ENCODE measurements around the gene ACTR1B. TPM values are rescaled to one million over a fixed set of nuclear protein-coding genes. Genes with fewer than 3 reads are reported as not detected.
"Not testable (repeated sequence)": the region's sequence is repeated elsewhere in the genome, so short reads cannot be mapped to it uniquely, and the experiment has no call there.

ACTR1B gene
- total RNA-seq = 100 to 1,000 TPM in 1 of 2 experiments, 10 to 100 TPM in 1; 92.0 to 124 TPM

GRCh38 chr2:97663962-97664635 lies at the start of gene ACTR1B:
Gene ACTR1B, minus strand, starts transcription at chr2:97664044. Its CDS starts 154 bp downstream, at chr2:97663890.
- Mint-ChIP-seq H3K4me1 (peaks cover 36% of the 10 kb centered on the region), H3K27ac (peak within 1 kb of the TSS; percentile 95), H3K9me3 (ENCODE audit: low read depth) (no peaks in the 10 kb centered on the region), H3K36me3 (ENCODE audit: low read depth) (peaks cover 23% of the 10 kb centered on the region), H3K27me3 (no peaks in the 10 kb centered on the region), H3K4me3 (peak within 1 kb of the TSS; percentile 88)
- CTCF ChIA-PET = interaction anchor here (0.6 to 8.2 kb wide), 14 partner anchors 9 to 84 kb away, joined by 3 to 95 read pairs (median 5); partner anchors contain the start of genes COX5B and ZAP70
- ATAC-seq (peak; percentile 77), DNase-seq (peak; percentile 99)
- POLR2A ChIA-PET = interaction anchor here (0.6 to 2.4 kb wide), 9 partner anchors 9 to 73 kb away, joined by 3 to 27 read pairs (median 5); partner anchors contain the start of gene COX5B
- intact Hi-C loops (cut with DNase I, micrococcal nuclease) = loop anchor here (1.0 to 10.0 kb wide), 17 partner anchors 9 to 1517 kb away; partner anchors contain the start of genes ZAP70 (in 2 of the 2), ANKRD36 (in 1 of the 2), ARID5A (in 1 of the 2) and CIAO1 (in 1 of the 2)

DNA sequence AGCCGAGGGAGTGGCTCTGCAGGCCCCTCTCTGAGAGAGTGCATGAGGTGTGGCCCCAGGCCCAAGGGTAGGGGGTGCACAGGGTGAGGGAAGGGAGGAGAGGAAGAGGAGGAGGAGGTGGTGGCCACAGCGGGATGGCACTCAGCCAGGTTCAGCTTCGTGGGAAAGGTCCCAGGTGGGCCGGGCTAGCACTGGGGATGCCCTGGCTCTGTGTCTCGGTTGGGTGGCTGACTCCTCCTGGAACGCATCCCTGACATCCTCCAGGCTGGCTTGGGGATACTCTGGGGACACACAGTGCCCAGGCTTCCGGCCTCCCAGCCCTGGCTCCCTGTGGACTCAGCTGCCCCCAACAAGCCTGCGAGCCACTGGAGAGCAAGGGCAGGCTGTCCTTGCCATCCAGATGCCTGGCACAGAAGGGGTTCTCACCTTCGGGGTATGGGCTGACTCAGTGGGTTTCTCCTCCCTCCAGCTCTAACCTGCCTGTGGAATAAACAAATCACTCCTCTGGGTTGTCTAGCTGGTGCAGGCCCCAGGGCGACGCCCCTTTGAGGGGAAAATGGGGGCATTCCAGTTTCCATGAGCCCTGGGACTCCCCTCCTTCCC lies 49.0 kb upstream of the ACTR1B start:
- Mint-ChIP-seq H3K36me3 (ENCODE audit: low read depth) (peaks cover 34% of the 10 kb centered on the region), H3K27ac (peak overlapping the region; percentile 99), H3K4me1 (peaks cover 62% of the 10 kb centered on the region), H3K9me3 (ENCODE audit: low read depth) (no peaks in the 10 kb centered on the region), H3K27me3 (no peaks in the 10 kb centered on the region), H3K4me3 (peak overlapping the region; percentile 93)
- DNase-seq (peak; percentile 71), ATAC-seq (peak; percentile 38)
- intact Hi-C loops (cut with DNase I, micrococcal nuclease) = loop anchor here (1.0 to 10.0 kb wide), 6 partner anchors 48 to 1622 kb away; partner anchors contain the start of genes ACTR1B (in 2 of the 2), EIF5B (in 1 of the 2), TMEM131 (in 1 of the 2) and TXNDC9 (in 1 of the 2)
- POLR2A ChIA-PET = interaction anchor here (1.2 to 1.4 kb wide), 4 partner anchors 13 to 67 kb away, joined by 3 to 6 read pairs (median 4); partner anchors contain the start of gene COX5B
- CTCF ChIA-PET = interaction anchor here (0.6 to 9.7 kb wide), 13 partner anchors 13 to 844 kb away, joined by 3 to 162 read pairs (median 5); partner anchors contain the start of genes ACTR1B and ANKRD36B

GRCh38 chr2:97712175-97712574 lies 48.3 kb upstream of the ACTR1B start:
- not testable (repeated sequence) for DNase-seq; ATAC-seq; H3K27me3 Mint-ChIP-seq; H3K9me3 Mint-ChIP-seq (ENCODE audit: low read depth)
- CTCF ChIA-PET = interaction anchor here (0.6 to 9.7 kb wide), 11 partner anchors 13 to 845 kb away, joined by 3 to 162 read pairs (median 11); partner anchors contain the start of genes ACTR1B and ANKRD36B
- intact Hi-C loops (cut with DNase I, micrococcal nuclease) = loop anchor here (5.0 to 10.0 kb wide), 4 partner anchors 50 to 1623 kb away; partner anchors contain the start of genes ACTR1B (in 1 of the 2), EIF5B (in 1 of the 2), TMEM131 (in 1 of the 2) and TXNDC9 (in 1 of the 2)
- Mint-ChIP-seq H3K4me3 (peak overlapping the region; percentile 93), H3K4me1 (peaks cover 57% of the 10 kb centered on the region), H3K36me3 (ENCODE audit: low read depth) (peaks cover 34% of the 10 kb centered on the region), H3K27ac (peak overlapping the region; percentile 78)
- POLR2A ChIA-PET = interaction anchor here (1.2 kb wide), 2 partner anchors 29 to 41 kb away, joined by 3 read pairs; no protein-coding TSS in a partner anchor

DNA sequence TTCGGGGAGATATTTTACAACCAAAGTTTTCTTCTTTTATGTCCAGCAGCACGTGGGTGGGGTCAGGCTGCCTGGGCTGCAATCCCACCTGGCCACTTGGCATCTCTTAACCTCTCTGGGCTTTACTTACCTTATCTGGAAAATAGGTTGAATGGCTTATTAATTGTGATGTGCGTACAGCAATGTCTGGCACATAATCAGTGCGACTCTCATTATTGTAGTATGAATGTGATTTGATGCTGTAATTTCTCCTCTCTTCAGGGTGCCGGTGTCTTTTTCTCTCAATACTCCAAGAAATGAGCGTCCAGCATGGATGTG lies 47.5 kb upstream of the ACTR1B start:
- CTCF ChIA-PET = interaction anchor here (0.6 to 9.7 kb wide), 7 partner anchors 12 to 292 kb away, joined by 3 to 162 read pairs (median 17); partner anchors contain the start of gene ANKRD36B
- H3K9me3 Mint-ChIP-seq (ENCODE audit: low read depth) = no peaks in the 10 kb centered on the region
- H3K4me1 Mint-ChIP-seq = peaks cover 50% of the 10 kb centered on the region
- POLR2A ChIA-PET = no interaction called here
- peaks cover 27% of the 10 kb centered on the region for H3K36me3 Mint-ChIP-seq (ENCODE audit: low read depth)
- H3K27ac Mint-ChIP-seq = peak overlapping the region; percentile 78
- H3K27me3 Mint-ChIP-seq = no peaks in the 10 kb centered on the region
- ATAC-seq = no peak
- intact Hi-C loops (cut with DNase I, micrococcal nuclease) = loop anchor here (2.0 to 10.0 kb wide), 5 partner anchors 49 to 1623 kb away; partner anchors contain the start of genes ACTR1B (in 1 of the 2), EIF5B (in 1 of the 2), TMEM131 (in 1 of the 2) and TXNDC9 (in 1 of the 2)
- no peak overlapping the region for H3K4me3 Mint-ChIP-seq
- no peak for DNase-seq

DNA sequence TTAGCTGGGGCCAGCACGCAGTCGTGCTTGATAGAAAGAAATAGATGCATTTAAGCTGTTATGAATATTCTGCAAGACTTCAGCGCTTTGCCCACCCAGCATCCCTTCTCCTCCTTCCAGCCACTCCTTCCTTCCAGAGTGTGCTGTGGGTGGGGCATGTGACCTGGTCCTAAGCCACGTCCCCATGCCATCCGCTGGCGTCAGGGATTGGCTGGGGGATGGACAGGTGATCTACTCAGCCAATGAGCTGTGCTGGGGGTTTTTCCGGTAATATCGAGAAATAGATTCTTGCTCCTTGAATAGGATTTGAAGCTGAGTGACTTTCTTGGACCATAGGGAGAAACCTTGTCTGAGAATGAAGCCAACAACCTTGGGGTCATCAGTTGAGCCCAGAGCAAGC lies 44.8 kb upstream of the ACTR1B start:
- ATAC-seq (no peak), DNase-seq (no peak)
- Mint-ChIP-seq H3K36me3 (ENCODE audit: low read depth) (peaks cover 5% of the 10 kb centered on the region), H3K9me3 (ENCODE audit: low read depth) (no peaks in the 10 kb centered on the region), H3K4me3 (no peak overlapping the region), H3K4me1 (peaks cover 35% of the 10 kb centered on the region), H3K27ac (no peak overlapping the region), H3K27me3 (no peaks in the 10 kb centered on the region)
- intact Hi-C loops (cut with DNase I, micrococcal nuclease) = no loop called here
- POLR2A ChIA-PET = interaction anchor here (1.1 kb wide), 1 partner anchor 46 kb away, joined by 3 read pairs; no protein-coding TSS in a partner anchor
- CTCF ChIA-PET = interaction anchor here (0.9 to 9.7 kb wide), 13 partner anchors 9 to 118 kb away, joined by 3 to 162 read pairs (median 9); partner anchors contain the start of genes ACTR1B, ANKRD36B and COX5B

- Mint-ChIP-seq H3K27me3 (no peaks in the 10 kb centered on the region), H3K4me3 (no peak overlapping the region), H3K9me3 (ENCODE audit: low read depth) (no peaks in the 10 kb centered on the region), H3K36me3 (ENCODE audit: low read depth) (peaks cover 2% of the 10 kb centered on the region), H3K27ac (no peak overlapping the region), H3K4me1 (peaks cover 30% of the 10 kb centered on the region)
- ChIA-PET CTCF (interaction anchor here (0.9 to 9.7 kb wide), 9 partner anchors 9 to 118 kb away, joined by 3 to 162 read pairs (median 17); partner anchors contain the start of genes ACTR1B and ANKRD36B), POLR2A (interaction anchor here (1.1 kb wide), 1 partner anchor 46 kb away, joined by 3 read pairs; no protein-coding TSS in a partner anchor)
- ATAC-seq (no peak), DNase-seq (no peak)
- intact Hi-C loops (cut with DNase I, micrococcal nuclease) = no loop called here
Observed at GRCh38 chr2:97708048-97708380, 44.2 kb upstream of the ACTR1B start.

DNA sequence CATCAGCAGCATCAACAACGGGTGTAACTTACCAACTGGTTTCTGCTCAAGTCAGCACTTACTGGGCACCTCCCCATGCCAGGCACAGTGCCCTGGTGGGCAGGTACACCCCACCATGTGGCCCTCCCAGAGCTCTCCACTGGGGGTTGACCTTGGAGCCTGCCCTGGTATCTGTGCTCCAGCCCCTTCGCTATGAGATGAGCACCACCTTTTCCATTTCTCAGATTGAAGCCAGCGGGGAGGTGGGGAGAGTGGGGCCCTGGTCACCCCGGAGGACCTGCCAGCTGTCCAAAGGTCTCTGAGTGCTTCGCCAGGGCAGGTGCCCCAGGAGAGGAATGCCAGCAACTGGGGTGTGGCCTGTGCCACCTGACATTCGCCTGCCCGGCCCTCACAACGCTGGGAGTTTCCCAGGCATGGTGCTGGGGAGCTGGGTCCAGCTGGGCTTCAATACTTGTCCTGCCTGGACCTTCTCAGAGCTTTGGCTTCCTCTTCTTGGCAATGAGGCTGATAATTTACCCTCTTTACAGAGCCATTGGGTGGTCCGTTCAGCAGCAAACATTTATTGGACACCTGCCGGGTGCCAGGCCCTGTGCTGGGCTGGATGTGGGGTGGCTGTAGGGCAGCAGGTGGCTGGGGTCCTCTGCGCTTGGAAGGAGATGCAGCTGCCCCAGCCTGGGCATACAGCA lies 43.7 kb upstream of the ACTR1B start:
- ATAC-seq = no peak
- CTCF ChIA-PET = interaction anchor here (0.9 to 9.7 kb wide), 7 partner anchors 8 to 117 kb away, joined by 4 to 162 read pairs (median 17); partner anchors contain the start of gene ANKRD36B
- no peak overlapping the region for H3K4me3 Mint-ChIP-seq
- peaks cover 25% of the 10 kb centered on the region for H3K4me1 Mint-ChIP-seq
- no peaks in the 10 kb centered on the region for H3K27me3 Mint-ChIP-seq
- H3K27ac Mint-ChIP-seq = no peak overlapping the region
- intact Hi-C loops (cut with DNase I, micrococcal nuclease) = no loop called here
- no peaks in the 10 kb centered on the region for H3K9me3 Mint-ChIP-seq (ENCODE audit: low read depth)
- DNase-seq = no peak
- POLR2A ChIA-PET = no interaction called here
- H3K36me3 Mint-ChIP-seq (ENCODE audit: low read depth) = peaks cover 2% of the 10 kb centered on the region

DNA sequence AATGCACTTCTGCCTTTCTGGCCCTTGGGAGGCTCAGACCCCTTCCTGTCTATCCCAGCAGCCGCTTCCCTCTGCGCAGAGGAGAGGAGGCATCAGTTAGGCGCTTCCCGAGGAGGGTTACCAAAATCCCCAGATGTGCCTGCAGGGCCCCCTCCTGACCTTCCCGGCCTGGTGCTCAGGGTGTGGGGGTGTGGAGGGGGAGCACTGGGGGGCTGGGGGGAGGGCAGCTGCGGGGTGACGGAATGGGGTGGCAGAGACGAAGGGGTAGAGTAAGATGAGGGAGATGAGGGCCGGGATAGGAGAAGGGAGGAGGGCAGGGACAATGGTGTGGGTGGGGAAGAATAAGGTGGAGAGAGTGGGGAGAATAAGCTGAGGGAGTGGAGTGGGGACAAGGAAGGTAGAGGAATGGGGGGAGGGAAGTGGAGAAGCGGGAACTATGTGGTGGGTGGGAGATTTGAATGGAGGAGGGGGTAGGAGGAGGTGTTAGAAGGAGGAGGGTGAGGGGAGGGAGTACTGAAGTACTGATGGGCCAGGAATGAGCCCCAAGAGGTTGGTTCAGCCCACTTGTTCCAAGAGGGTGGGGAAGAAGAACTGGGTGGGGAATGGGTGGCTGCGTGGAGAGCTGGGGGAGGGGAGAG lies 43.0 kb upstream of the ACTR1B start:
- Mint-ChIP-seq H3K4me1 (peaks cover 18% of the 10 kb centered on the region), H3K27ac (no peak overlapping the region), H3K36me3 (ENCODE audit: low read depth) (peaks cover 2% of the 10 kb centered on the region), H3K27me3 (no peaks in the 10 kb centered on the region), H3K9me3 (ENCODE audit: low read depth) (no peaks in the 10 kb centered on the region), H3K4me3 (no peak overlapping the region)
- ChIA-PET CTCF (interaction anchor here (0.6 to 9.7 kb wide), 5 partner anchors 8 to 398 kb away, joined by 3 to 162 read pairs (median 14); no protein-coding TSS in a partner anchor), POLR2A (no interaction called here)
- no peak for ATAC-seq
- no peak for DNase-seq
- intact Hi-C loops (cut with DNase I, micrococcal nuclease) = no loop called here

- Mint-ChIP-seq H3K27me3 (no peaks in the 10 kb centered on the region), H3K36me3 (ENCODE audit: low read depth) (peaks cover 2% of the 10 kb centered on the region), H3K27ac (no peak overlapping the region), H3K4me1 (peaks cover 11% of the 10 kb centered on the region), H3K4me3 (no peak overlapping the region), H3K9me3 (ENCODE audit: low read depth) (no peaks in the 10 kb centered on the region)
- no peak for DNase-seq
- ChIA-PET CTCF (interaction anchor here (0.6 to 9.7 kb wide), 7 partner anchors 7 to 399 kb away, joined by 3 to 162 read pairs (median 4); no protein-coding TSS in a partner anchor), POLR2A (interaction anchor here (0.7 kb wide), 1 partner anchor 22 kb away, joined by 4 read pairs; no protein-coding TSS in a partner anchor)
- ATAC-seq = no peak
- intact Hi-C loops (cut with DNase I, micrococcal nuclease) = no loop called here
Observed at GRCh38 chr2:97706112-97706511, 42.3 kb upstream of the ACTR1B start.

- ATAC-seq (no peak), DNase-seq (no peak)
- H3K27me3 Mint-ChIP-seq = no peaks in the 10 kb centered on the region
- H3K4me3 Mint-ChIP-seq = no peak overlapping the region
- H3K36me3 Mint-ChIP-seq (ENCODE audit: low read depth) = peaks cover under 1% of the 10 kb centered on the region
- intact Hi-C loops (cut with DNase I, micrococcal nuclease) = no loop called here
- H3K27ac Mint-ChIP-seq = no peak overlapping the region
- ChIA-PET CTCF (interaction anchor here (0.9 kb wide), 1 partner anchor 43 kb away, joined by 3 read pairs; no protein-coding TSS in a partner anchor), POLR2A (no interaction called here)
- H3K4me1 Mint-ChIP-seq = peaks cover 4% of the 10 kb centered on the region
- no peaks in the 10 kb centered on the region for H3K9me3 Mint-ChIP-seq (ENCODE audit: low read depth)
Observed at GRCh38 chr2:97704989-97705388, 41.1 kb upstream of the ACTR1B start.

Data from activated CD4-positive, alpha-beta T cell treated with anti-CD3 and anti-CD28 coated beads for 36 hours (primary cell).